GM12865 (cell line): Measurements from ENCODE around the gene FIGNL2.

Experiments
- DNase-seq: peaks from one replicate; pipeline ENCODE4 v3.0.0; 2010; ENCODE audit warnings: low read depth
- H3K4me3 ChIP-seq: 2 replicates; pipeline ENCODE4 v1.5.1; 2011; ENCODE audit warnings: mild to moderate bottlenecking, low read depth, low read length, control low read depth
- CTCF ChIP-seq: IDR thresholded peaks from 2 replicates; pipeline ENCODE4 v1.5.1; 2011; ENCODE audit warnings: low read length, control low read depth, low read depth, inconsistent platforms; ENCODE audit not compliant: insufficient read depth; ENCODE audit errors: missing control alignments

Gene FIGNL2

GRCh38 chr12:51792417-51792816 is 56.1 kb downstream of the FIGNL2 start:
- TF ChIP-seq CTCF: no peak
- no peak for DNase-seq
- H3K4me3 ChIP-seq: no peak overlapping the region

DNA sequence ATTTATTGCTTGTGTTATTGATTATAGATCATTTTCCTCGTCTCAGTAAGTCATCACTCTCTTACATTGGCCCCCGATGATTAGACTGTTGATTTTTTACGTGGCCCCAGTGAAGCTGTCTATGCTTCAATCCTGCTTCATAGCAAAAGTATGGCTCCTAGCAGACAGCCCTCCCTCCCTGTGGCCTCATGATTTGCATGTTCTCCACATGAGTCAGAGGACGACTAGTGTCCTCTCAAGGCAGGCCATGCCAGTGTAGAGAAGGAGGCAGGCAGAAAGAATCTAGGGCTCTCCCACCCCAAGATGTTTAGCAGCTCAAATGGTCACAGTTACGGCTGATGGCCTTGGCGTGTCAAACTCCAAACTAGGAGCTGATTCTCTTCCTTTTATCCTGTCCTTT is 59.6 kb downstream of the FIGNL2 start:
- peak; percentile 15 for DNase-seq
- H3K4me3 ChIP-seq: no peak overlapping the region
- no peak for TF ChIP-seq CTCF

DNA sequence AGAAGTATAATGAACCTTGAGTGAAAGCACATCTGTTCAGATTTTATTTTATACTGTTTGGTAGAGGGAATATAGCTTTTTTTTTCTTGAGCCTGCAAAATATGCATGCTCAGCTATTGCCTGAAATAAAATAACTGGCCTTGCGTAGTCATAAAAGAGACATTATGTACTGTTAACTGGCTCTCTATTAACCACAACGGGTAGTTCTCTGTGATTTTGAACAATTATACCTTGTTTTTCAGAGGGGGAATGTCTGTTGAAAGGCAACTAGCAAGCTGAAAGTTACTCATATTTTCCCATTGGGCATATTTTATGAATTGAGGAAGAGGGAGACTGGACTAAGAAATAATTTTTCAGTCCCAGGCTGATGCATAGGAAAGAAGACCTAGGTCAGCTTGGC is 62.6 kb downstream of the FIGNL2 start:
- no peak overlapping the region for H3K4me3 ChIP-seq
- TF ChIP-seq CTCF: no peak
- no peak for DNase-seq

DNA sequence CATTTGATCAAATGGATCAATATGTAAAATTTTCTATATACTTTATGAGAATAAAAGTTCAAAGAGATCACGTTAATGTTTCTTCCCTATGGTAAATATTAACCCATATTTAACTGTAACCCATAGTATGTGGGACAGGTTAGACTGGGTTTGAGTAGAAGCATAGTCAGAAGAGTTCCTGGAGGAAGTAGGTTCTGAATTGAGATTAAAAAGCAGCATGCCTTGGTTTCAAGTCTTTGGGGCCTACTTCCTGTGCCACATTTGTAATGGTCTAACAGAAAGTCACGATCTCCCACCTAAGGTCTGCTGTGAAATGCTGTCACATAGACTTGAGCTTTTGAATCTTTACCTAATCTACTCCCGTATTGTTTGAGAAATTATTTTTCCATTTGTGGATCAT is 63.8 kb downstream of the FIGNL2 start:
- no peak for TF ChIP-seq CTCF
- DNase-seq: no peak

GRCh38 chr12:51779876-51780275 is 68.6 kb downstream of the FIGNL2 start:
- TF ChIP-seq CTCF: no peak
- no peak overlapping the region for H3K4me3 ChIP-seq
- no peak for DNase-seq

More for the DNA sequence above, 63.8 kb downstream of the FIGNL2 start:
- H3K4me3 ChIP-seq: no peak overlapping the region

DNA sequence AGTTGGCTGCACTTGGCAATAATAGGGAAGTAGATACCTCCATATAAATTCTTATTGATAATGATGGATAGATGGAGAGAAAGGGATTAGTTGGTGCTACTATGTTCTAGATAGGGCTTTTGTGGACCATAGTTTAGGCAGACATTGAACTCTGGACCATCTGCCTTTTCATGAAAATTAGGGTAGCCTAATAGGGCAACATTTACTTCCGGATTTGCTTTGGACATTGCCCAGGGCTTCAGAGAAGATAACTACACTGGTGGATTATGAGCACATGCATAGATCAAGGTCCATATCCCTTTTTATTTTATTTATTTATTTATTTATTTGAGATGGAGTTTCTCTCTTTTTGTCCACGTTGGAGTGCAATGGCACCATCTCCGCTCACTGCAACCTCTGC is 70.5 kb downstream of the FIGNL2 start:
- H3K4me3 ChIP-seq: no peak overlapping the region
- DNase-seq: no peak
- no peak for TF ChIP-seq CTCF

GRCh38 chr12:51777457-51777856 is 71.1 kb downstream of the FIGNL2 start:
- H3K4me3 ChIP-seq: no peak overlapping the region
- TF ChIP-seq CTCF: no peak

More at GRCh38 chr12:51777457-51777856, 71.1 kb downstream of the FIGNL2 start:
- no peak for DNase-seq
